Endometrium (tissue), 2 donors: ENCODE data around the gene SPRY2.

Experiments used
- FAIRE-seq: peaks from 2 replicates; lab custom pipeline; 2012; peaks lifted over from hg19 to GRCh38; lab: Jason Lieb, UNC
- donor health status: control.
- donor health status: control.

Gene SPRY2

DNA sequence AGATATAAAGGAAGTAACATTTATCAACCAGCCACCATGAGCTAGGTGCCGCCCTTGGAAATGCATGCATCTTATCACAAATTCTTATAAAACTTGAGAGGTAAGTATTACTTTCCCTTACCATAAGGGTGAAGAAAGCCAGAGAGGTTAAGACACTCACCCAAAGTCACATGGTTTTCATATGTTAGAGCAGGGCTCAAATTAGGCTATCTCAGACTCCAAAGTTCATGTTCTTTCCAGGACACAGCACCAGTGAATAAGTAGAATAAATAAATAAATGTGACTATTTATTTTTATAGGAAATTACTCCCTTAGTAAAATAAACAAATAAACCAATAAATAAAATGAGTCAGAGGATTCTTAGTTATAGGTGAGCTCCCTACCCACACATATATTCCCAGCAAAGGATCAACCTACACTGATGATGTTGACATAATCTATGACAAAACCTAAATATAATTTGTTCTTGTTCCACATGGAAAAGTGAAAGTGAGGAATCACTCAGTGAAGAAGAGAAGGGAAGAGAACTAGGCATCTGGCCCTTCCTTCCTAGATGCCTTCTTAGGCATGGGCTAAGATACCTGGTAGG, 27.2 kb downstream of the SPRY2 start:
- FAIRE-seq, result no peak

DNA sequence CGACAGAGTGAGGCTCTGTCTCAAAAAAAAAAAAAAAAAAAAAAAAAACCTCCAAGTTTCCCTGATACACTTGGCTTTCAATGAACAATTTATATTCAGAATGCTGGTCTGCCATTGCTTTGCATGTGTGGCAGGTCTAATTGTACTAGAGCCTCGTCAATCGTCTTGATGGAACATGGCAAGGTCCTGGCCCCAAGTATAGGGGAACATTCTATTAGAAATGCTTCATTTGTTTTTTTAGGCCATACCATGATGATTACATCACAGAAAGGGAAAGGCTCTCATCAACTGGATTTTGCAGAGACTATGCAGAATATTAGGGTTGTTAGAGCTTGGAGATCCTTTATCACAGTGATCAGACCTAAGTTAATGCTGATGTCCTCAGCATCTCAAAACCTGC, 28.0 kb downstream of the SPRY2 start:
- no peak for FAIRE-seq

DNA sequence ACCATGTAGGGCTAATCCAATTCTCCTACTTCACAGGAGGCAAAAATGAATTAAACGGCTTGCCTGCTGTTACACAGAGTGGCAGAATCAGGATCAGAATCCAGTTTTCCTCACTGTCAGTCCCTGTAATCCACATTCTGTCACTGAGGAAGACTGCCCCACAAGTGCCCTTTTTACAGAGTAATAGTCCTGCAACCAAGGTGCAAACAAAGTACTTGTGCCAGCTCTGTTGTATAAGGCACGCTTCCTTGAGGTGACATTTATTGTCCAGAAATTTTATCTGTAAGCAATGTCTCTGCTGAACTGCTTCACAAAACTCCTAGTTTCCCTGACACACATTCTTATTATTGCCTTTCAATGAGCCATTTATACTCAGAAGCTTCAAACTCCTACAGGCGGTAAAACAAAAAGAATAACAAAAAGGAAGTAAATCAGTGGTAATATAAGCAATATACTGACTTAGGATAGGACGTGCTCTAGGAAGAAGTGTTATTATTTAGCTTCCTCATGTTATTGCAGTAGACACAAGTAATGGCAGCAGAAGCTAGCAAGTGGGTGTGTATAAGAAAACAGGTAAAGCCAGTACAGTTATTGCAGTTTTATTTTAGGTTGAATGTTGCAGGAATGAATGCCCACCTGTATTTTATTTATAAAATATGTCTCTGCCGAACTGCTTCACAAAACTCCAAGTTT, 28.8 kb downstream of the SPRY2 start:
- FAIRE-seq, result no peak

DNA sequence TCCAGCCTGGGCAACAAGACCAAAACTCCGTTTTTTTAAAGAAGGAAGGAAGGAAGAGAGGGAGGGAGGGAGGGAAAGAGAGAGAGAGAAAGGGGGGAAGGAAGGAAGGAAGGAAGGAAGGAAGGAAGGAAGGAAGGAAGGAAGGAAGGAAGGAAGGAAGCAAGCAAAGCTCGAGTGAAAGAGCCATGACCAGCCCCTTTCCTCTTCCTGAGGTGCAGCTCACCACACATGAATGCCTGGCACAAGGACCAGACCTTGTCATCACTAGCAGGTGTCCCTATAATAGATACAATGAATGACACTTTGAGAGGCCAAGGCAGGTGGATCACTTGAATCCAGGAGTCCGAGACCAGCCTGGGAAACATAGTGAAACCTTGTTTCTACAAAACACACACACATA, 31.0 kb downstream of the SPRY2 start:
- no peak for FAIRE-seq

DNA sequence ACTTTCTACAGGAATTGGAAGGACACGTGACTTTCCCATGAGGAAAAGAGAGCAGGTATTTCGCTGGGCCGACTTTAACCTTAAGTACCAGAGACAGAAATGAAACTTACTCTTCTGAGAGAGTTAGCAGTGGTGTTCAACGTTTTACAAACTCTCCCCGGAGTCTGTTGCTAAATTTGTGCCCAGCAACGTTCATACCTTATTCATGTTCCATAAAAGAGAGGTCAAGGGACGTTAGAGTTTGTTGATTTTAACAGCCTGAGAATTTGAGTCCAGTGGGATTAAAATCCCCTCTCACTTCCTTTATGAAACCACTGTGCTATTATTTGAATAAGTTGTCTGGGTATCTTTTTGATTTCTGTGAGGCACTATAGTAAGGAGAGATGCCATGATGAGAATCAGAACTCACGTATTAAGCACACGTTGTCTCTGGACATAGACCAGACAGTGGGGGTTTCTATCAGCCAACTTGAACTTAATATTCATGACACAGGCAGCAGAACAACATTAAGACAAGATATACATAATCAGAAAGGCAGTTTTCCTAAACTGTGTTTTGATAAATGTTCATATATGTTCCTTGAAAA, 33.4 kb downstream of the SPRY2 start:
- no peak for FAIRE-seq

DNA sequence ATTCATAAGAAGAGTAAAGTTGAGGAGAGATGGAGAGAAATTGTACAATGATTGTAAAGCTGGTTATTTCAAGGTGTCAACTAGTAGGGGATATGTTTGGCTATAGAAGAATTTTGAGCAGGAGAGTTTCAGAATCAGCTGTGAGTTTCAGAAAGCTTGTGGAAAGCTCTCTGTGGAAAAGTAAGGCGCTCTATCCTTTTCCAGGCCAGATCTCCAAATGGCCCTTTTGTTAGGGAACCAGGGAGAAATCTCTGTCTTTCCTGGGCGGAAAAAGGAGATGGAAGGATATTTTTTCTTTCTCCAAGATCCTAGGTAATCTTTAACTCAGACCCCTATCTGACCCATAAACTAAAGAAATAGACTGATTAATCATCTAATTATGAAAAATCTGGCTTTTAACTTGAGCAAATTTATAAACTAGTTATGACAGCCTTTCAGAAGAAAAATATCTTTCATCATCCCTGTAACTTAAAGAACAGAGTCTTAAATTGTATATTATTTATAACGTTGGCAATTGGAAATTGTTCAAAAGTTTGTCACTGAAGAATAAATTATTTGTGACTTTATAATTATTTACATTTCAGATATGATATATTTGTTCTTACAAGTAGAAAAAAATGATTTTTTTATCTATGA, 34.5 kb downstream of the SPRY2 start:
- FAIRE-seq, result no peak

DNA sequence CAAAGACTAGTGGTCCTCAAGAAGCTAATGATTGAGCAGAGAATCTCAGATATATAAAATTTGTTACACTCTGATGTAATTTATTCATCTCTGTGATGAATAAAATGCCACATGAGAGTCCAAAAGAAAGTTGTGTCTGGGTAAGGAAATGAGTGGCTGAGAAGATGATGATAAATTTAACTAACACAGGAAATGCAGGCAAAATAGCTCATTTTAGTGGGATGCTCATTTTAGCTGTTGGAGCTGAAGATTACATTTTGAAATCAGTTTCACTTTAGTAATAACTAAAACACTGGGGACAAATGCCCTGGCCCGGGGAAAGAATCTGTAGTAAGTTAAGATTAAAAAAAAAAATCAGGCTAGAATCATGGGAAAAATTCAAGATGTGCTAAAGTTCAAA, 35.2 kb downstream of the SPRY2 start:
- no peak for FAIRE-seq

DNA sequence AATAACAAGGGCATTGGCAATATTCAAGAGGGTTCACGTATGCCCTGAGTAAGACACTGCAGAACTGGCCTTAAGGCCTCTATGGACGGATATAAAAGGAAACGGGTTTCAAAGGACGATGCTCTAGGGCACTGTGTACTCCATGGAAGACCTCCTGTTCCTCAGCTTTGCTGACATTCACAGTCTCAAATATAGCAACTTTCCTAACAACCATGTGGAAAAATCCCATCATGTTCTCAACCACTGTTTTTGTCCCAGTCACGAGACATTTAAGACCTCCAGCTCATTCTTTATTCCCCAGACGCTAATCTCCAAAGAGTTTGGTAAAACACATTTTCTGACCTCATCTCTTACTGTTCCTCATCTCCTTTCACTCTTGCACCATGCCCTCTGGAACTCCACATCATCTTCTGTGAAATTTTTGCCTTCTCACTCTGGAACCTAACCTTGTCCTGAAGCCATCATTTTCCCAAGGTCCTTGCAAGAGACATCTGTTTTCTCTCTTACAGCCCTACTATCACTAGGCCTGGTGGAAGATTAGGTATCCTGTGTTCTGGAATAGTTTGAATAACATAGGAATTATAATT, 37.6 kb downstream of the SPRY2 start:
- FAIRE-seq, result no peak

DNA sequence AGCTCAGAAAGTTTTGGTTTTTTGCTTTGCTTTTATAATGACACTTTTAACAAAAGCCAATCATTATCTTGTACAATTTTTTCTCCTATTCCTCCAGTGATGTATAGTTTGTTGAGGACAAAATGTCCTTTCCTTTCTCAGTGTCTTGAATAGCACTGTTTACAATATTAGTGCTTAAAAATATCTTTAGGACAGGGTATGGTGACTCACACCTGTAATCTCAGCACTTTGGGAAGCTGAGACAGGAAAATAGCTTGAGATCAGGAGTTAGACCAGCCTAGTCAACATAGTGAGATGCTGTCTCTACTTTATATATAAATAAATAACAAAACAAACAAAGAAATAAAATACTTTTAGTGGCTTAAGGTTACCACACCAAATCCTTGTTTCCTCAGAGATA, 41.9 kb downstream of the SPRY2 start:
- FAIRE-seq, result no peak

DNA sequence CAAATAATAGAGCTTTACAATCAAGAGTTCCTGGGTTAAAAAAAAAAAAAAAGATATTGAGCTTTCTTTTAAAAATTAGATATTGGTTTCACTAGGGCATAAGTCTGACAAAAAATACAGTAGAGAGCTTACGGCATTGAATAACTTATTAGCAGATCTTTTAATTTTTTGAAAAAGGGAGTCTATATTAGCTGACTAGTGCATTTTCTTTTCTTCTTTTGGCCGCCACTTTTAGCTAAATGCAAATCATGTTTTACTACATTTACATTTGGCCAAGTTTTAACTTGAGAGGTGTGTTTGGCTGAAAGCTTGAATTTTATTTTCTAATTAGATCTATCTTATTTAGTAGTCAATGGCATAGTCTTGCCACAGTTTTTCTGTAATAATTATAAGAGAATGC, 43.4 kb downstream of the SPRY2 start:
- FAIRE-seq, result no peak

DNA sequence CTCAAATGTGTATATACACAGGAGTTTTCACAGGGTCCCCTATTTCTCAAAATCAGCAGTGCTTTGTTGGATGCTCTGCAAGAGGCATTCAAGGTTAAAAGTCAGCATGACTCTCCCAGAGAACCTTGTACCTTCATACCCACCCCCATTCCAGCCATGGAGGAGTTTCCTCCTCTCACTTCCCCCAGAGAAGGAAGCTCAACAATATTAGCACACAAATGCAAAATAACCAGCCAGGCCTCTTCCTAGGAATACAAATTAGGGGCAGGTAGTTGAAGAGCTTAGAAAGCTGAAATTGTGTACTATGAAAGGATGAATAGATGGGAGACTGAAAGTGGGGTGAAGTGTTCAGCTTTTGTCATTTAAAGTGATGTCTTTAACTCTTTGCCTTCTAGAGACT, 43.8 kb downstream of the SPRY2 start:
- FAIRE-seq, result no peak

DNA sequence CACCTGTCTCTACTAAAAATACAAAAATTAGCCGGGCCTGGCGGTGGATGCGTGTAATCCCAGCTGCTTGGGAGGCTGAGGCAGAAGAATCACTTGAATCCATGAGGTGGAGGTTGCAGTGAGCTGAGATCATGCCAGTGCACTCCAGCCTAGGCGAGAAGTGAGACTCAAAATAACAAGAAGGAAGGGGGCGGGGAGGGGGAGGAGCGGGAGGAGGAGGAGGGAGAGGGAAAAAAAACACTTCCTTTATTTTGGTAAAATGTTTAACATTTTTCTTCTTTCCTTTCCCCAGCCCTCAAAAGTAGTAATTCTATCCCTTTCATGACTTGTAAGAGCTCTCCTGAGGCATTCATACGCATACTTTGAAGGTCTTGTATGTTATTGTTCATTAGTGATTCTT, 44.3 kb downstream of the SPRY2 start:
- no peak for FAIRE-seq

DNA sequence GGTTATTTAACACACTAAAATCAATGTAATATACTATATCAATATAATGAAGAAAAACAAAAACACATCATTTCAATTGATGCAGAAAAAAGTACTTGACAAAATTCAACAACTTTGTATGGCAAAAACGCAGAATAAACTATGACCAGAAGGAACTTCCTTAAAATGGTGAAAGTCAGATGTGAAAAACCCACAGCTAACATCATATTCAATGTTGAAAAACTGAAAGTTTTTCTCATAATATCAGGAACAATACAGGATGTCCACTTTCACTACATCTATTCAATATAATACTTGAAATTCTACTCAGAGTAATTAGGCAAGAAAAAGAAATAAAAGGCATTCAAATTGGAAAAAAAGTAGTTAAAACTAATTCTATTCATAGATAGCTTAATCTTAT, 50.3 kb downstream of the SPRY2 start:
- no peak for FAIRE-seq
